Uterus (tissue), 4 donors: ENCODE results near the gene CWC27. TPM values are rescaled to one million over a fixed set of nuclear protein-coding genes. Genes with fewer than 3 reads are reported as not detected.

Experiments used
- DNase-seq, 2 donors: peaks; one replicate each; pipeline ENCODE4 v3.0.0-alpha.2; 2019 to 2020
- H3K27ac ChIP-seq, 2 donors: fragments of 200-600 bp; sonication (generic); 1 replicate in 1 of 2; 2 replicates in 1 of 2; pipeline ENCODE4 v1.5.1; 2016 to 2018
- H3K27me3 ChIP-seq, 2 donors: fragments of 200-600 bp; sonication (generic); one replicate each; pipeline ENCODE4 v1.5.1; 2018 to 2019; ENCODE audit warnings: control low read depth in 1 of 2
- H3K36me3 ChIP-seq, 2 donors: fragments of 200-600 bp; sonication (generic); one replicate each; pipeline ENCODE4 v1.5.1; 2019; ENCODE audit warnings: control low read depth in 1 of 2
- H3K4me1 ChIP-seq, 2 donors: fragments of 200-600 bp; sonication (generic); one replicate each; pipeline ENCODE4 v1.5.1; 2018 to 2019; ENCODE audit warnings: control low read depth in 1 of 2
- H3K4me3 ChIP-seq, 2 donors: fragments of 200-600 bp; sonication (generic); 1 replicate in 1 of 2; 2 replicates in 1 of 2; pipeline ENCODE4 v1.5.1; 2018 to 2019; ENCODE audit warnings: mild to moderate bottlenecking in 1 of 2
- H3K9me3 ChIP-seq, 2 donors: fragments of 200-600 bp; sonication (generic); one replicate each; pipeline ENCODE4 v1.5.1; 2019; ENCODE audit warnings: control low read depth in 1 of 2
- CTCF ChIP-seq, 4 experiments: fragments of 200-600 bp in 2 of 4; fragments of 450-650 bp in 2 of 4; sonication (generic) in 2 of 4; IDR thresholded peaks; one replicate each; pipeline ENCODE4 v1.5.1; 2016 to 2019; ENCODE audit warnings: antibody characterized with exemption in 4 of 4, mild to moderate bottlenecking in 2 of 4, moderate library complexity in 1 of 4
- POLR2A ChIP-seq, 2 donors: fragments of 450-650 bp; IDR thresholded peaks; one replicate each; pipeline ENCODE4 v1.6.1; 2016; ENCODE audit warnings: antibody characterized with exemption in 2 of 2, mild to moderate bottlenecking in 1 of 2, moderate library complexity in 1 of 2
- intact Hi-C: fragments of 100-400 bp; cut with DNase I; formaldehyde crosslinking; loops from one replicate; pipeline ENCODE4 v1.15.1; 2023; ENCODE audit warnings: low total_unique reads
- total RNA-seq, 4 donors: library from RNA; depleted of rRNA in 3 of 4; stranded (reverse); fragments of >200 nt in 3 of 4; gene quantifications; one replicate each; pipeline versions ENCODE4 v1.1.0 to v1.2.4, GENCODE V29; 2014 to 2023
- donor health status: DM: yes; HTN: yes; CAD: no.

CWC27 gene
- total RNA-seq, 4 donors from 2014 or later, result 7.6 to 28.2 (median 24.2) TPM

DNA sequence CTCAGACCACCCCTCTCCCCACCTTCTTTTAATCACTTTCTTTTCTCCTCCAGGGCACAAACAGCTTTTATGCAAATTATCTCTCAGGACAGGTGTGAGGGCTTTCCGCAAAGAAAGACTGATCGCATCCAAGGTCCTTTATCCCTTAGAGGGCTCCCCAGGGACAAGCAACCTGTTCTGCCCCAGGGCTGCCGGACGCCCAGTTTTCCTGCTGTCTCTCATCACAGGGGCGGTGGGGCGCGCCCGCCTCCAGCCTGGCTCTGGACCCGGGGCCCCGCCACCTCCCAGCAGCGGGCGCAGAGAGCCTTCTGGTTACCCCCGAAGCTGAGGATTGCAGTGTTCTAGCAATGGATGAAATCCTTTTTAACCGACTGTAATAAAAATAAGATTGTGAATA is 266.1 kb downstream of the CWC27 start:
- Histone ChIP-seq H3K27me3 (no peaks in the 10 kb centered on the region), H3K4me1 (no peaks in the 10 kb centered on the region), H3K36me3 (no peaks in the 10 kb centered on the region), H3K4me3 (peak overlapping the region in 1 of 2 donors; percentile 70), H3K9me3 (no peaks in the 10 kb centered on the region), H3K27ac (peak overlapping the region; percentile 94 to 97)
- intact Hi-C loops, result no loop called here
- TF ChIP-seq CTCF (IDR thresholded peaks at IDR 0.05) (no peak), POLR2A (IDR thresholded peaks at IDR 0.05) (no peak)
- peak in 1 of 2 donors; percentile 20 for DNase-seq

DNA sequence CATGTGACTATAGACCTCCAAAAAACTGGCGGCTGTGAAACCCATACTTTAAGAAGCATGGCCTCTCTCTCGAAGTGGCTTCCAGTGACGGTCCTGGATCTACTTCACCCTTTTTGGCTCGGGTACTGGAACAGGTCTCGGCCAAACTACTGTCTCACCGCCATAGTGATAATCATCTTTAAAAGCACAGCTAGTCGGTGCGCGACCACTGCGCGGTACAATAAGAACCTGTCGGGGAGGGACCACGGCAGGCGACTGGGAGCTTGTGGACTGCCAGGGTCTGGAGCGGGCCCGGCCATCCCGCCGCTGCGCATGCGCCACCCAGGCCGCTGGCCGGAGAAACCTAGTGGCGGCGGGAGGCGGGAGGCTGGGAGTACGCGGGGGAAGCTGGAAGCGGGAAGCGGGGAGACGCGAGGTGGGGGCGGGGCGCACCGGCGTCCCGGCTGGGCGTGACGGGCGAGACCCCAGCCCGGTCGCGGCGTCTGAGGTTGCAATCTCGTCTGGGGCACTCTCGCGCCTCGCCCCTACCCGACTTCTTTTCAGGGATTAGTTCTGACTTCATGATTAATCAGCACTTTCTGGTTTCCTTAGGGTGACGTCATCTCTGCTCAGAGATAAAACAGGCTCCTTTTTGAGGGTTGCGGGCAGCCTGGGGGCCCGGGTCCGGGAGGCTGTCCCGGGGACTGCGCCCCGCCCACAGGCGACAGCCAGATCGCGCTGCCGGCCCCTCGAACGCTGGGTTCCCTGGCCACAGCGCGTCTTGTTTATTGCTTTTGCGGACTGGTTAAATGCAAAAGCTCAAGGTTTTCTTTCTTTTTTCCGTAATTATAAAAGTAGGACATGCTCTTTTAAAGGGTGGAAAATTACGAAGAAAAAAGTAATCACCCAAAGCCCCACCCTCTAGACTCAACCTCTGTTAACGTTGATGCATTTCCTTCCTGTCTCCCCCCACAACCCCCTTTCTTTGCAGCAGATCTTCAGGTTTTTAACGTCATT is 266.8 kb downstream of the CWC27 start:
- H3K27ac ChIP-seq, result peak overlapping the region; percentile 94 to 97
- no peaks in the 10 kb centered on the region for H3K9me3 ChIP-seq
- H3K36me3 ChIP-seq, result no peaks in the 10 kb centered on the region
- H3K4me1 ChIP-seq, result no peaks in the 10 kb centered on the region
- TF ChIP-seq POLR2A (IDR thresholded peaks at IDR 0.05) (peak; percentile 23 to 63), CTCF (IDR thresholded peaks at IDR 0.05) (peak; percentile 21 to 45 (median 25))
- intact Hi-C loops, result no loop called here
- DNase-seq, result peak; percentile 90
- H3K4me3 ChIP-seq, result peak overlapping the region; percentile 50 to 70
- no peaks in the 10 kb centered on the region for H3K27me3 ChIP-seq

DNA sequence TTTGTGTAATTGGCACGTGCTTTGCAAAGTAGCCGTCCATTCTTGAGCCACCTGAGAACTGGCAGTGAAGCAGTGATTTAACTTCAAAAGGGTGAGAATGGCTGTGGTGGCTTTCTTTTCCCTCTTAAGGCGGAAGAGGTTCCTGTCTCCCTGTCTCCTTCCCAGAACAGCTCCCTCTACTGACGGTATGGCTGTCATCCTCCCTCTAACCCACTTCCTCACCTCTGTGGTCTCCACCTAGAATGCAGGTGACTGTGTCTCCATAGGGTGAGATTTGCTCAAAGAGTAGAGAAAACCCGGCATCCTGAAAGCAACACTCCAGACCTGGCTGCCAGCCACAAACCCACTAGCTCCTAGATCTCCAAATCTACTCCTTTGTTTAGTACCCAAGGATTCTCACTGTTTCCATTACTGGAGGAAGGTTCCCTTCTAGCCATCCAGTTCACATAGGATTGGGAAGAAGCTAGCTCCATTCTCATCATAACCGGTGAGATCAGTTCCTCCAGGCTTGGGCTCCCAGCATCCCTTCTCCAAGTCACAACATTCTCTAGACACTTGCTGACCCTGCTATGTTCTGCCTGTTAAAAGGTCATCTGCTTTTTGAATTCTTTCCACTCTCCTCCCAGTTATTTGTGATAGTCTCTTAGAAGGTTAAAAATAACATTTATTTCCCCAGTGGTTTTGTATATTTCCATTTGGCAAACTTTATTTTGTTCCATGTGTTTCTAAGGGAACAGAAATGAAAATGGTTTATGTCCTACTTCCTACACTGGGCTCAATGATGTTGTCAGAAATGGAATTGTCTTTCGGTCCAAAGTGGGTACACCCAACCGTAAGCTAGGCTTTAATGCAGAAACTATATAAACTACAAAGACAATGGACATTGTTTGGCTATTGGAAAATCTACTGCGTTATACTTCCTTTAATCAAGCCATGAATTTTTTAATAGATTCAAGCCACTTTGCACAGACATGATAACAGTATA is 269.4 kb downstream of the CWC27 start:
- H3K4me3 ChIP-seq, result no peak overlapping the region
- no peak for DNase-seq
- intact Hi-C loops, result no loop called here
- no peaks in the 10 kb centered on the region for H3K27me3 ChIP-seq
- H3K9me3 ChIP-seq, result no peaks in the 10 kb centered on the region
- no peaks in the 10 kb centered on the region for H3K4me1 ChIP-seq
- H3K36me3 ChIP-seq, result no peaks in the 10 kb centered on the region
- TF ChIP-seq CTCF (IDR thresholded peaks at IDR 0.05), result no peak
- no peak for TF ChIP-seq POLR2A (IDR thresholded peaks at IDR 0.05)
- peak overlapping the region; percentile 94 to 97 for H3K27ac ChIP-seq

DNA sequence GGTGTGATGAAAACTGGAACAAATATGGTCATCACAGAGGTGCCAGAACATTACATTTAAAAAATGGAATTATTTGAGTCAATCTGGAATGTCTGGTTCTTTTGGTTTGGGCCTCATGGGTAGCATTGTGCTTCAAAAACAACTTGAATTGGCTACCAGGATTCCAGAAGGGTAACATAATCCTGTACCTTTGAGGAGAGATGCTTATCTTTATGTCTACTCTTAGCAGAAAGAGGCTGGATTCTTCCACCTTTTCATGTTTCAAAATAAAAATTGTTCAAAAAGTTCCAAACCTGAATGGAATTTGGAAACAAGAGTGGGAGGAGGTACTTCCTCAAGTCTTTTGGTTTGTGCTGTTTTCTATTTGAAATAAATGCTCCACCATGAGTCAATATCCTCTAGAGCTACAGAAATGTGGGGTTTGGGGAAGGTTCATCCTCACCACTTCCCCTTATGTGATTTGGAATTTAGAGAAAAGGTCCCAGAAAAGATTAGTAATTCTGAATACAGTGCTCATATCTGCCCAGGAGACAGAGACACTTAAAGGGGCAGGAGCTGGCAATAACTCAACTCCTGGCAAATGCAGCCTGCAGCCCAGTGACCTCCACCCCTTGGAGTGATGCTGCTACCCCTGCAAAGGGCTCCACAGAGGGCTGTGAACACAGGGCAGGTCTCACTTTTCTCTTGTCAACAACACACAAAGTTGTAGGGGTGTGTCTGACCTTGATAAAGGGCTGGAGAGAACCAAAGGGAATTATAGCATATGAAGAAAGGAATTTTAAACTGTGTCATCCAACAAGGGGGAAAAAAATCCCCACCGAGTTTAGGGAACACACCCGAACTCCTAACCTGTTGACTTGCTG is 272.8 kb downstream of the CWC27 start:
- no peak for DNase-seq
- TF ChIP-seq POLR2A (IDR thresholded peaks at IDR 0.05) (no peak), CTCF (IDR thresholded peaks at IDR 0.05) (no peak)
- intact Hi-C loops, result no loop called here
- Histone ChIP-seq H3K4me3 (no peak overlapping the region), H3K4me1 (no peaks in the 10 kb centered on the region), H3K9me3 (no peaks in the 10 kb centered on the region), H3K27me3 (no peaks in the 10 kb centered on the region), H3K36me3 (no peaks in the 10 kb centered on the region), H3K27ac (peak overlapping the region; percentile 25 to 94)
